ENCODE data around the gene FOXF2. TPM values are rescaled to one million over a fixed set of nuclear protein-coding genes. Genes with fewer than 3 reads are reported as not detected.

Gene FOXF2
- total RNA-seq, 4 donors from 2014 or later: 41.7 to 154 (median 91.9) TPM

DNA sequence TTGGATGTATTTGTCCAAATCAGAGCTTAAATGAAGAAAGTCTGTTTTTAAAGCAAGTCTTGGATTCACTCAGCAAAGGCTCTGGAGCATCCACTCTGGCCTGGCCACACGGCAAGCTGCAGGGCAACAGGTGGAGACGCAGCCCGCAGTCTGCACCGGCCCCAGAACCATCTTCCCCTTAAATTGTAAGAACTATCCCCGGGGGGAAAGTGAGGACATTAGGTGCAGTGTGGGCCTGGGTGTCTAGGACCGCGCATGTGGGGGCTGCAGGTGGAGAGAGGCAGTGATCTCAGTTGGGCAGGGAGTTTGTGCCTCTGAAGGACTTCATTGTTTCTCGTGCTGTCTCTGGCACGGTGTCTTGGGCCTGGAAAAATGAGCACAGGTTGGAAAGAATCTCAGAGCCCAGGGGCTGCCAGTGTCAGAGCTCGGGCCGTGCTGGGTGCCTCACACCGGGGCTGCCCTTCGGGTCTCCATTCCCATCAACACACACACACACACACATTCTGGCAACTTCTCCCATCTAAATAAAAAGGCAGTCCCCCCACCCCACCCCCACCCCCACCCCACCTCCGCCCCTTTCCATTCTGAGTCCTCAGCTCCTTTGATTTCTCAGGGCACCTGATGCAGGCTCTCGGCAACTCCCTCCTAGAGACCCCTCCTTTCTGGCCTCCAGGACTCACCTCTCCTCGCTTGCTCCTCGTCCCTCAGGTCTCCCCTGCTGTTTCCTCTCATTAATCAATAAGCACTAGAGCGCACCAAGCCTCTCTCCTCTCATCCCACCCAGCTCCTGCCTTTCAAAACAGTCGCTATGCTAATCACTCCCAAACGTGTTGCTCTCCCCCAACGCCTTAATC, 48.4 kb downstream of the FOXF2 start:
- WGBS, 2 donors (ENCODE audit: low coverage in 1 of 2): 57 to 62% methylated on average over 7 to 15 of the region's 21 CpGs
- H3K9me3 ChIP-seq: no peaks in the 10 kb centered on the region
- TF ChIP-seq POLR2AphosphoS5 (IDR thresholded peaks at IDR 0.05) (no peak), EP300 (IDR thresholded peaks at IDR 0.05) (no peak), POLR2A (IDR thresholded peaks at IDR 0.05) (no peak)
- TF ChIP-seq, protein P1, sequence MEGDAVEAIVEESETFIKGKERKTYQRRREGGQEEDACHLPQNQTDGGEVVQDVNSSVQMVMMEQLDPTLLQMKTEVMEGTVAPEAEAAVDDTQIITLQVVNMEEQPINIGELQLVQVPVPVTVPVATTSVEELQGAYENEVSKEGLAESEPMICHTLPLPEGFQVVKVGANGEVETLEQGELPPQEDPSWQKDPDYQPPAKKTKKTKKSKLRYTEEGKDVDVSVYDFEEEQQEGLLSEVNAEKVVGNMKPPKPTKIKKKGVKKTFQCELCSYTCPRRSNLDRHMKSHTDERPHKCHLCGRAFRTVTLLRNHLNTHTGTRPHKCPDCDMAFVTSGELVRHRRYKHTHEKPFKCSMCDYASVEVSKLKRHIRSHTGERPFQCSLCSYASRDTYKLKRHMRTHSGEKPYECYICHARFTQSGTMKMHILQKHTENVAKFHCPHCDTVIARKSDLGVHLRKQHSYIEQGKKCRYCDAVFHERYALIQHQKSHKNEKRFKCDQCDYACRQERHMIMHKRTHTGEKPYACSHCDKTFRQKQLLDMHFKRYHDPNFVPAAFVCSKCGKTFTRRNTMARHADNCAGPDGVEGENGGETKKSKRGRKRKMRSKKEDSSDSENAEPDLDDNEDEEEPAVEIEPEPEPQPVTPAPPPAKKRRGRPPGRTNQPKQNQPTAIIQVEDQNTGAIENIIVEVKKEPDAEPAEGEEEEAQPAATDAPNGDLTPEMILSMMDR (IDR thresholded peaks at IDR 0.05): no peak

DNA sequence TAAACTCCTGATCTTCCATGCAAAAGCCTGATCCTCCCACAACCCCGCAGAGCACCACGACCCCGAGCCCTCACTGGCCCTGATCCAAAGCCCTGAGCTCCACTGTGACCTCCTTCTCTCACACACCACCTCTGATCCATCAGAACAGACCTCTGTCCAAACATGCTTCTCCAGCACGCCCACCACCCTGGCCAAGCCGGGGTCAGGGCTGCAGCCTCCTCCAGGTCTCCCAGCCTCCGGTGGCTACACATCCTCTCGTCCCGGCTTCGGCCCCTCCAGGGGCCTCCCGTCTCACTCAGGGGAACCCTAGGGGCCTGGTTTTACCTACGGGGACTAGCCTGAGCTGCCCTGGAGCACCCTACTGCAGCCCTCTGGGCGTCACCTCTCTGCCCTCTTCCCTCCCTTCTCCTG, 49.1 kb downstream of the FOXF2 start:
- H3K36me3 ChIP-seq: no peaks in the 10 kb centered on the region
- no peak overlapping the region for H3K27ac ChIP-seq
- TF ChIP-seq POLR2A (IDR thresholded peaks at IDR 0.05) (no peak), POLR2AphosphoS5 (IDR thresholded peaks at IDR 0.05) (no peak), EP300 (IDR thresholded peaks at IDR 0.05) (no peak)
- TF ChIP-seq, protein P1 (IDR thresholded peaks at IDR 0.05): no peak
- peaks cover 0 to 8% (median 4%) of the 10 kb centered on the region in 3 donors for H3K4me1 ChIP-seq
- H3K4me3 ChIP-seq: no peak overlapping the region
- 52 to 85% methylated on average over 9 to 12 of the region's 12 CpGs for WGBS, 2 donors (ENCODE audit: low coverage in 1 of 2)
- H3K9me3 ChIP-seq: no peaks in the 10 kb centered on the region
- no peak for ATAC-seq
- peaks cover 15% of the 10 kb centered on the region for H3K27me3 ChIP-seq

More for the DNA sequence above, 48.4 kb downstream of the FOXF2 start:
- H3K4me1 ChIP-seq: peaks cover 0 to 8% (median 4%) of the 10 kb centered on the region in 3 donors
- no peaks in the 10 kb centered on the region for H3K36me3 ChIP-seq
- H3K27ac ChIP-seq: no peak overlapping the region
- H3K27me3 ChIP-seq: peaks cover 15% of the 10 kb centered on the region
- no peak overlapping the region for H3K4me3 ChIP-seq
- ATAC-seq: no peak

DNA sequence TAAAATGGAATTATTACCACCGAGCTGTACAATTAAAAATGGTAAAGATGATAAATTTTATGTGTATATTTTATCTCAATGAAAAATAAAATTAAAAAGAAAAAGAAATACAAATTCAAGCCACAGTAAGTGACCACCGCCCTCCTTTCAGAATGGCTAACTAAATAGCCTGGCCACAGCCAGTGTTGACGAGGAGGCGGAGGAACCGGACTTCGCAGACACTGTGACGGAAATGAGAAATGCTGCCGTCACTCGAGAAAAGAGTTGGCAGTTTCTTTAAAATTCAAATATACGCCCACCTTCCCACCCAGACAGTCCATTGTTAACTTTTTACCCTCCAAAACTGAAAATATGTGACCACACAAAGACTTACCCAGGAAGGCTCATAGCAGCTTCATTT, 50.0 kb downstream of the FOXF2 start:
- Histone ChIP-seq H3K36me3 (no peaks in the 10 kb centered on the region), H3K9me3 (no peaks in the 10 kb centered on the region), H3K27me3 (peaks cover 15% of the 10 kb centered on the region), H3K27ac (no peak overlapping the region), H3K4me1 (peaks cover 0 to 8% (median 4%) of the 10 kb centered on the region in 3 donors), H3K4me3 (no peak overlapping the region)
- 79 to 88% methylated on average over 10 of the region's 10 CpGs for WGBS, 2 donors (ENCODE audit: low coverage in 1 of 2)
- ATAC-seq: no peak
- TF ChIP-seq POLR2A (IDR thresholded peaks at IDR 0.05) (no peak), EP300 (IDR thresholded peaks at IDR 0.05) (no peak), POLR2AphosphoS5 (IDR thresholded peaks at IDR 0.05) (no peak)
- TF ChIP-seq, protein P1 (IDR thresholded peaks at IDR 0.05): no peak

DNA sequence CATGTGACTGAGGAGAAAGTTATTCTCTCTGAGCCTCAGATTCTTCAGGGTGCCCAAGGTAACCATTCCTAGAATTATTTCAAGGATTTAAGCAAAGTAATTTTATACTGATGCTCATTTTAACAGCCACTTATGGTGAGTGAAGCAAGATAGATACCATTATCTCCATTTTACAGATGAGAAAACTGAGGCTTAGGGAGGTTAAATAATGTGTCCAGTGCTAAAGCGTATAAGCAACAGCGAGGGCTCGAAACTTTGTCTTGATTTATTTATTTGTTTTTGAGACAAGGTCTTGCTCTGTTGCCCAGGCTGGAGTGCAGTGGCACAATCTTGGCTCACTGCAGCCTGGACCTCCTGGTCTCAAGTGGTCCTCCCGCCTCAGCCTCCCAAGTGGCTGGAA, 53.6 kb downstream of the FOXF2 start:
- 31 to 35% methylated on average over 3 to 4 of the region's 4 CpGs for WGBS, 2 donors (ENCODE audit: low coverage in 1 of 2)
- Histone ChIP-seq H3K9me3 (no peaks in the 10 kb centered on the region), H3K27me3 (peaks cover 13% of the 10 kb centered on the region), H3K27ac (no peak overlapping the region), H3K4me1 (no peaks in the 10 kb centered on the region), H3K4me3 (no peak overlapping the region), H3K36me3 (no peaks in the 10 kb centered on the region)
- TF ChIP-seq, protein P1 (IDR thresholded peaks at IDR 0.05): no peak
- TF ChIP-seq EP300 (IDR thresholded peaks at IDR 0.05) (no peak), POLR2A (IDR thresholded peaks at IDR 0.05) (no peak), POLR2AphosphoS5 (IDR thresholded peaks at IDR 0.05) (no peak)
- ATAC-seq: no peak

Small RNA genes lying within 50 kb of the gene (small RNA-seq; reads per million reads assigned to genes)
- 0 reads per million in 4 donors for gene MIR6720

Other genes starting within 250 kb of the FOXF2 start
- 1 to 10 TPM in 3 of 4 donors, under 1 TPM in 1; 0.40 to 7.0 (median 4.5) TPM for gene FOXQ1, start 77.5 kb upstream of the FOXF2 start, total RNA-seq
- 10 to 100 TPM in 2 of 4 donors, 1 to 10 TPM in 2; 3.1 to 16.9 (median 7.2) TPM for gene FOXC1, start 220.3 kb downstream of the FOXF2 start, total RNA-seq